Endothelial cell of umbilical vein (primary cell): ENCODE data around the gene ALDH6A1. TPM values are rescaled to one million over a fixed set of nuclear protein-coding genes. Genes with fewer than 3 reads are reported as not detected.

Source experiments
- Bru-seq: library from RNA; stranded (reverse); fragments of 400-500 nt; gene quantifications from one replicate; lab custom pipeline; 2021; lab: Mats Ljungman, UMichigan
- BruChase-seq, 2 experiments: library from RNA; stranded (reverse); fragments of 400-500 nt; gene quantifications; one replicate each; lab custom pipeline; 2021; lab: Mats Ljungman, UMichigan
- BruUV-seq: library from RNA; stranded (reverse); fragments of 400-500 nt; replicated peaks from 2 replicates; lab custom pipeline; 2021; lab: Mats Ljungman, UMichigan
- CTCF ChIA-PET: fragments of 300-600, 350-600 bp; sonication (Branson Sonifier 250); formaldehyde crosslinking; loops from one replicate; lab custom pipeline; 2021; ENCODE audit warnings: antibody characterized with exemption, inconsistent platforms; lab: Charles Lee
- POLR2A ChIA-PET: fragments of 300-600, 350-600 bp; sonication (Branson Sonifier 250); formaldehyde crosslinking; loops from one replicate; lab custom pipeline; 2021; ENCODE audit warnings: antibody characterized with exemption, inconsistent platforms; lab: Charles Lee
- DNase-seq: peaks from one replicate; pipeline ENCODE4 v3.0.0-alpha.2; 2011; ENCODE audit warnings: low read depth, low spot score
- FAIRE-seq: peaks from 2 replicates; lab custom pipeline; 2011; peaks lifted over from hg19 to GRCh38; lab: Jason Lieb, UNC
- H2AFZ ChIP-seq: 2 replicates; pipeline ENCODE4 v1.6.0; 2012; ENCODE audit warnings: low read depth, low read length, control low read depth, inconsistent platforms
- H3K27ac ChIP-seq: 2 replicates; pipeline ENCODE4 v1.5.1; 2011; ENCODE audit warnings: low read depth, mild to moderate bottlenecking, control low read depth, low read length, moderate library complexity; ENCODE audit not compliant: insufficient read depth
- H3K27me3 ChIP-seq, 2 experiments: 2 replicates each; pipeline versions ENCODE4 v1.6.0 to v1.6.1; 2011; ENCODE audit warnings: low read length in 2 of 2, mixed read lengths in 1 of 2; ENCODE audit not compliant: control insufficient read depth in 2 of 2, insufficient read depth in 2 of 2
- H3K36me3 ChIP-seq, 2 experiments: 2 replicates in 1 of 2; 3 replicates in 1 of 2; pipeline ENCODE4 v1.5.1; 2011; ENCODE audit warnings: low read length in 2 of 2, mild to moderate bottlenecking in 1 of 2, moderate library complexity in 1 of 2; ENCODE audit not compliant: control insufficient read depth in 2 of 2, insufficient read depth in 2 of 2; ENCODE audit errors: extremely low read depth in 1 of 2
- H3K4me1 ChIP-seq: 3 replicates; pipeline ENCODE4 v1.5.1; 2011; ENCODE audit warnings: mild to moderate bottlenecking, low read length; ENCODE audit not compliant: control insufficient read depth, insufficient read depth; ENCODE audit errors: extremely low read depth
- H3K4me2 ChIP-seq: 2 replicates; pipeline ENCODE4 v1.6.1; 2011; ENCODE audit warnings: low read length, control low read depth, mixed read lengths; ENCODE audit not compliant: insufficient read depth
- H3K4me3 ChIP-seq, 3 experiments: fragments of 200-600 bp in 1 of 3; sonication (generic), shearing (Covaris generic) in 1 of 3; replicated peaks in 1 of 3; 2 replicates each; pipeline ENCODE4 v1.5.1; 2011 to 2016; ENCODE audit warnings: control low read depth in 3 of 3, low read length in 3 of 3, mild to moderate bottlenecking in 2 of 3, inconsistent platforms in 1 of 3, low read depth in 1 of 3, moderate library complexity in 1 of 3; ENCODE audit not compliant: insufficient read depth in 1 of 3
- H3K79me2 ChIP-seq: 2 replicates; pipeline ENCODE4 v1.6.0; 2012; ENCODE audit warnings: low read length, inconsistent platforms; ENCODE audit not compliant: control insufficient read depth, insufficient read depth
- H3K9ac ChIP-seq: replicated peaks from 2 replicates; pipeline ENCODE3; 2011; ENCODE audit warnings: low read length, control low read depth; ENCODE audit not compliant: insufficient read depth; ENCODE audit errors: extremely low read depth
- H3K9me1 ChIP-seq: replicated peaks from 3 replicates; pipeline ENCODE4 v1.6.0; 2011; ENCODE audit warnings: mild to moderate bottlenecking, low read length; ENCODE audit not compliant: control insufficient read depth, insufficient read depth; ENCODE audit errors: extremely low read depth
- H3K9me3 ChIP-seq: replicated peaks from 2 replicates; pipeline ENCODE4 v1.5.1; 2012; ENCODE audit warnings: low read length, inconsistent platforms; ENCODE audit not compliant: control insufficient read depth, insufficient read depth
- H4K20me1 ChIP-seq: replicated peaks from 2 replicates; pipeline ENCODE3; 2011; ENCODE audit warnings: mild to moderate bottlenecking, low read length; ENCODE audit not compliant: control insufficient read depth, insufficient read depth; ENCODE audit errors: extremely low read depth
- CTCF ChIP-seq, 2 donors: IDR thresholded peaks; 1 replicate in 1 of 2; 2 replicates in 1 of 2; pipeline ENCODE4 v1.5.1; 2011; ENCODE audit warnings: low read length in 2 of 2, mild to moderate bottlenecking in 2 of 2, moderate library complexity in 2 of 2, control low read depth in 1 of 2, inconsistent platforms in 1 of 2, low read depth in 1 of 2; ENCODE audit not compliant: insufficient read depth in 1 of 2; ENCODE audit errors: extremely low read depth in 1 of 2
- EZH2 ChIP-seq: IDR thresholded peaks from 2 replicates; pipeline ENCODE4 v1.6.1; 2012; ENCODE audit warnings: borderline replicate concordance, low read depth, mild to moderate bottlenecking, moderate library complexity, low read length, inconsistent platforms; ENCODE audit not compliant: severe bottlenecking
- FOS ChIP-seq: IDR thresholded peaks from 2 replicates; pipeline ENCODE4 v1.6.1; 2011; ENCODE audit warnings: mild to moderate bottlenecking, low read length, moderate library complexity, borderline replicate concordance; ENCODE audit not compliant: insufficient read depth
- GATA2 ChIP-seq: IDR thresholded peaks from 2 replicates; pipeline ENCODE4 v1.7.0; 2011; ENCODE audit warnings: low read depth, mild to moderate bottlenecking, moderate library complexity, mixed read lengths, low read length; ENCODE audit not compliant: insufficient read length, insufficient read depth
- JUN ChIP-seq: IDR thresholded peaks from 2 replicates; pipeline ENCODE4 v1.6.1; 2011; ENCODE audit warnings: borderline replicate concordance, low read depth; ENCODE audit not compliant: insufficient read length, insufficient read depth
- MAX ChIP-seq: IDR thresholded peaks from 2 replicates; pipeline ENCODE4 v1.6.1; 2011; ENCODE audit not compliant: insufficient read depth, insufficient read length
- MYC ChIP-seq: IDR thresholded peaks from one replicate; pipeline ENCODE4 v1.6.1; 2011; ENCODE audit warnings: mild to moderate bottlenecking, low read depth, low read length
- POLR2A ChIP-seq: IDR thresholded peaks from 2 replicates; pipeline ENCODE4 v1.6.1; 2012; ENCODE audit warnings: low read depth, mild to moderate bottlenecking, control low read depth, low read length
- POLR2AphosphoS5 ChIP-seq: IDR thresholded peaks from 2 replicates; pipeline ENCODE4 v1.6.1; 2012; ENCODE audit warnings: low read depth, mild to moderate bottlenecking, control low read depth, low read length, moderate library complexity; ENCODE audit not compliant: insufficient read depth
- dilution Hi-C: fragments of 300-500 bp; cut with MboI; formaldehyde crosslinking; loops from one replicate; pipeline ENCODE4 v1.15.0; 2019; ENCODE audit warnings: low sequenced_read_pairs; ENCODE audit not compliant: extremely low pct_ligation_motif_present
- intact Hi-C: fragments of 100-400 bp; cut with micrococcal nuclease; formaldehyde crosslinking; loops from one replicate; pipeline ENCODE4 v1.10.0; 2022
- long read RNA-seq: library from polyadenylated mRNA; stranded (forward); transcript quantifications from one replicate; pipeline ENCODE4 v2.0.0, GENCODE V29; 2021
- polyA minus RNA-seq, 3 experiments: library from RNA; depleted of rRNA, polyadenylated mRNA; stranded (reverse); fragments of >200 nt; gene quantifications; 1 replicate in 1 of 3; 2 replicates in 2 of 3; pipeline ENCODE4 v1.2.3, GENCODE V29; 2011
- polyA plus RNA-seq, 4 experiments: library from polyadenylated mRNA; depleted of rRNA in 3 of 4; stranded (reverse) in 3 of 4; unstranded in 1 of 4; fragments of >200 nt; gene quantifications; 2 replicates each; pipeline versions ENCODE4 v1.2.1 to v1.2.3, GENCODE V29; 2011 to 2012; ENCODE audit warnings: missing spikeins in 1 of 4
- total RNA-seq: library from RNA; stranded (reverse); gene quantifications from 2 replicates; pipeline ENCODE4 v1.2.3, GENCODE V29; 2021

The ALDH6A1 gene
- 7.3 and 10.2 TPM in 2 replicates for total RNA-seq
- 5.1 and 5.2 TPM in 2 replicates for polyA plus RNA-seq
- polyA plus RNA-seq (2011; cell fraction: cytosol; rRNA removed): 8.2 and 8.5 TPM in 2 replicates
- polyA plus RNA-seq (2011; cell fraction: nucleus; rRNA removed): 5.5 and 6.1 TPM in 2 replicates
- polyA plus RNA-seq (2012): 3.4 and 7.7 TPM in 2 replicates
- 21.2 and 23.3 TPM in 2 replicates for polyA minus RNA-seq
- polyA minus RNA-seq (2011; cell fraction: cytosol; rRNA and poly(A)+ RNA removed): 6.7 TPM
- polyA minus RNA-seq (2011; cell fraction: nucleus; rRNA and poly(A)+ RNA removed): 2.6 and 5.4 TPM in 2 replicates
- percentile 35 among the genes with signal in this experiment for Bru-seq, nascent RNA
- BruChase-seq, experiment 1, labeled RNA remaining after a 6-hour chase: percentile 43 among the genes with signal in this experiment
- BruChase-seq, experiment 2, labeled RNA remaining after a 2-hour chase: percentile 35 among the genes with signal in this experiment
- long read RNA-seq, full-length matches to known transcripts: 17 of 23 reads
- long read RNA-seq, partial matches to known transcripts: 0 of 23 reads
- long read RNA-seq, other reads (novel, unspliced or antisense): 6 of 23 reads

- DNase-seq: peak; percentile 100
Measured at GRCh38 chr14:74084277-74085046, at the start of gene ALDH6A1, which contains the start of gene LIN52. Gene ALDH6A1 (minus strand): TSS chr14:74084453. CDS start chr14:74084394, 59 bp downstream. Gene LIN52 (plus strand): TSS chr14:74084956. CDS start chr14:74084975, 19 bp downstream.

More at GRCh38 chr14:74084277-74085046, at the start of gene ALDH6A1, which contains the start of gene LIN52:
- H3K27me3 ChIP-seq: no peaks in the 10 kb centered on the region
- no peaks in the 10 kb centered on the region for H3K9me3 ChIP-seq
- no peaks in the 10 kb centered on the region for H3K9me1 ChIP-seq
- peak within 1 kb of the TSS; percentile 78 for H2AFZ ChIP-seq
- peak; percentile 99 for FAIRE-seq
- ChIA-PET POLR2A (no interaction called here), CTCF (interaction anchor here (1.7 kb wide), 1 partner anchor 18 kb away, joined by 7 read pairs; no protein-coding TSS in a partner anchor)
- BruUV-seq: no TSS peak
- H3K4me3 ChIP-seq: peak within 1 kb of the TSS; percentile 34 to 87 (median 73)
- H3K4me1 ChIP-seq: peaks cover 33% of the 10 kb centered on the region
- H3K9ac ChIP-seq: peak within 1 kb of the TSS; percentile 88
- TF ChIP-seq MYC (no peak), POLR2AphosphoS5 (peak; percentile 68), JUN (no peak), POLR2A (peak; percentile 55), FOS (no peak), CTCF (IDR thresholded peaks at IDR 0.05; ENCODE audit: extremely low read depth in 1 of 2, insufficient read depth in 1 of 2, low read depth in 1 of 2, low read length in 2 of 2) (peak in 1 of 2 donors; percentile 25), GATA2 (no peak), EZH2 (no peak), MAX (peak; percentile 70)
- peak within 1 kb of the TSS; percentile 57 for H3K27ac ChIP-seq
- no peaks in the 10 kb centered on the region for H3K36me3 ChIP-seq
- H3K79me2 ChIP-seq: no peaks in the 10 kb centered on the region
- dilution Hi-C loops (no loop called here), intact Hi-C loops (loop anchor here (1.0 kb wide), 2 partner anchors 18 to 65 kb away; partner anchors contain the start of genes BBOF1 and ENTPD5)
- no peaks in the 10 kb centered on the region for H4K20me1 ChIP-seq
- peak within 1 kb of the TSS; percentile 91 for H3K4me2 ChIP-seq
